ENCODE results near the gene CEP131. TPM values are rescaled to one million over a fixed set of nuclear protein-coding genes. Genes with fewer than 3 reads are reported as not detected.

The CEP131 gene
- total and polyA plus RNA-seq, 2 of the 8 experiments (the other 6 are each of a cell fraction or from before 2014, with no cell fraction given), result 5.9 to 23.2 TPM

DNA sequence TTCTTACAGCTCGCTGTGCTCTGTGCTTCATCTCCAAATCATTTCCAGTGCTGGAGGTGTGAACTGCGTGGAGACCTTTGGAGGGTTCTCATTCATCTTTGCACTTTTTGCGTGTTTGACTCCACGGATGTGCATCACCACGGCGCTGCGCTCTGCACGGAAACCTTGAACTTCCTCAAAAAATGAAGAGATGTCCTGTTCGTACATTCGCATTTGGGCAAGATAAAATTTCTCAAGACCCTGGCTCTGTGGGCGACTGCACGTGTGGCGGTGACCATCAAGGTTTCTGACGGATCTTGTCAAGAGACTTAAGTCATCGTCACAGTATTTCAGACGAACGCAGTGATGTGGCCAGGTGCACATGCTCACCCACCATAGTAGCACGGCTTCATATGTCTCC lies 67.8 kb downstream of the CEP131 start:
- Histone ChIP-seq H3K9me3 (ENCODE audit: insufficient read depth in 2 of 2, low read depth in 1 of 2, low read length in 1 of 2) (no peaks in the 10 kb centered on the region), H3K36me3 (ENCODE audit: control insufficient read depth in 2 of 4, insufficient read depth in 4 of 4, low read length in 3 of 4) (no peaks in the 10 kb centered on the region), H4K91ac (replicated peaks; ENCODE audit: insufficient read length, low read length) (no peak overlapping the region), H2BK15ac (ENCODE audit: low read length) (no peak overlapping the region), H2BK12ac (ENCODE audit: low read depth, low read length) (no peak overlapping the region), H4K8ac (ENCODE audit: extremely low read depth, insufficient read depth, low read length) (no peak overlapping the region), H3K4me2 (ENCODE audit: insufficient read depth in 1 of 2, low read depth in 2 of 2, low read length in 2 of 2) (no peak overlapping the region), H2BK20ac (ENCODE audit: low read length) (no peak overlapping the region), H3K79me1 (ENCODE audit: low read depth, low read length) (no peaks in the 10 kb centered on the region), H3K4me1 (replicated peaks in 1 of 4; ENCODE audit: control insufficient read depth in 3 of 4, insufficient read depth in 4 of 4, low read length in 3 of 4) (no peaks in the 10 kb centered on the region), H3K9ac (replicated peaks in 1 of 4; ENCODE audit: extremely low read depth in 1 of 4, low read depth in 3 of 4, low read length in 3 of 4) (no peak overlapping the region), H2AK5ac (ENCODE audit: low read depth, low read length) (no peak overlapping the region), H3K79me2 (ENCODE audit: control insufficient read depth in 1 of 2, insufficient read depth in 2 of 2, low read length in 2 of 2) (no peaks in the 10 kb centered on the region), H3K18ac (ENCODE audit: extremely low read depth, low read length) (no peak overlapping the region), H3K27me3 (replicated peaks in 1 of 4; ENCODE audit: control insufficient read depth in 3 of 4, extremely low read depth in 1 of 4, insufficient read depth in 3 of 4, low read length in 3 of 4) (no peaks in the 10 kb centered on the region), H3K56ac (replicated peaks; ENCODE audit: insufficient read length, low read depth, low read length) (no peak overlapping the region), H2BK120ac (replicated peaks; ENCODE audit: low read depth, low read length) (no peak overlapping the region), H3K14ac (ENCODE audit: insufficient read length) (no peak overlapping the region), H2BK5ac (ENCODE audit: low read depth, low read length) (no peak overlapping the region), H3K27ac (ENCODE audit: low read depth, low read length) (no peak overlapping the region), H4K20me1 (replicated peaks in 1 of 2; ENCODE audit: control insufficient read depth in 1 of 2, insufficient read depth in 2 of 2, low read length in 2 of 2) (no peaks in the 10 kb centered on the region), H3K23me2 (ENCODE audit: low read depth, low read length) (no peaks in the 10 kb centered on the region), H3K23ac (ENCODE audit: insufficient read length) (no peak overlapping the region), H3K4ac (replicated peaks; ENCODE audit: insufficient read length, low read depth, low read length) (no peak overlapping the region), H2AFZ (ENCODE audit: low read length) (no peak overlapping the region), H4K5ac (ENCODE audit: insufficient read length, low read depth, low read length) (no peak overlapping the region), H3K4me3 (ENCODE audit: extremely low read depth in 1 of 4, insufficient read depth in 2 of 4, low read depth in 3 of 4, low read length in 4 of 4) (no peak overlapping the region)
- DNase-seq (ENCODE audit: low read depth in 1 of 2, low spot score in 2 of 2), result no peak
- WGBS, 2 experiments (ENCODE audit: extremely low coverage in 1 of 2, insufficient coverage in 1 of 2, insufficient read length in 1 of 2, insufficient replicate concordance in 2 of 2, low coverage in 1 of 2, low lambda C conversion rate in 2 of 2, missing lambda C conversion rate in 1 of 2), result 91% methylated on average over 18 of the region's 18 CpGs; no CpG with 5 or more reads in 1 of the 2 experiments
- no peak for FAIRE-seq
- POLR2A ChIA-PET (ENCODE audit: partially characterized antibody), result no interaction called here
- CTCF ChIA-PET (ENCODE audit: partially characterized antibody), result interaction anchor here (0.9 to 4.3 kb wide), 2 partner anchors 12 to 24 kb away, joined by 3 to 21 read pairs; no protein-coding TSS in a partner anchor
- TF ChIP-seq JUND (IDR thresholded peaks at IDR 0.05; ENCODE audit: low read length) (no peak), SIRT6 (IDR thresholded peaks at IDR 0.05; ENCODE audit: low read length) (no peak), SP1 (IDR thresholded peaks at IDR 0.05; ENCODE audit: low read depth, low read length) (no peak), JUN (IDR thresholded peaks at IDR 0.05; ENCODE audit: low read depth, low read length) (no peak), SP4 (IDR thresholded peaks at IDR 0.05; ENCODE audit: low read length) (no peak), GABPA (IDR thresholded peaks at IDR 0.05; ENCODE audit: borderline replicate concordance, insufficient read depth, low read length) (no peak), CEBPB (IDR thresholded peaks at IDR 0.05; ENCODE audit: low read depth, low read length) (no peak), TEAD4 (IDR thresholded peaks at IDR 0.05; ENCODE audit: low read depth, low read length) (no peak), CREB1 (IDR thresholded peaks at IDR 0.05) (no peak), SIN3A (conservative IDR thresholded peaks at IDR 0.05 in 1 of 2, IDR thresholded peaks at IDR 0.05 in 1 of 2; ENCODE audit: low read depth in 1 of 2, low read length in 2 of 2) (no peak), RFX5 (IDR thresholded peaks at IDR 0.05; ENCODE audit: borderline replicate concordance, low read depth, low read length) (no peak), CBX5 (IDR thresholded peaks at IDR 0.05; ENCODE audit: low read depth, low read length) (no peak), NRF1 (IDR thresholded peaks at IDR 0.05; ENCODE audit: low read depth, low read length) (no peak), HDAC2 (IDR thresholded peaks at IDR 0.05; ENCODE audit: borderline replicate concordance in 1 of 2, low read depth in 2 of 2, low read length in 2 of 2) (no peak), BCL11A (IDR thresholded peaks at IDR 0.05; ENCODE audit: low read depth in 2 of 2, low read length in 2 of 2) (no peak)
- TF ChIP-seq, protein P1, sequence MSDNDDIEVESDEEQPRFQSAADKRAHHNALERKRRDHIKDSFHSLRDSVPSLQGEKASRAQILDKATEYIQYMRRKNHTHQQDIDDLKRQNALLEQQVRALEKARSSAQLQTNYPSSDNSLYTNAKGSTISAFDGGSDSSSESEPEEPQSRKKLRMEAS (IDR thresholded peaks at IDR 0.05), result no peak

Measured in H1 (cell line).